ENCODE results near the gene TCN1. TPM values are rescaled to one million over a fixed set of nuclear protein-coding genes. Genes with fewer than 3 reads are reported as not detected.
"Not testable (repeated sequence)": the region's sequence is repeated elsewhere in the genome, so short reads cannot be mapped to it uniquely, and the experiment has no call there.

TCN1 gene
- total RNA-seq, 6 donors from 2014 or later = 1.1 TPM; not detected in 5

DNA sequence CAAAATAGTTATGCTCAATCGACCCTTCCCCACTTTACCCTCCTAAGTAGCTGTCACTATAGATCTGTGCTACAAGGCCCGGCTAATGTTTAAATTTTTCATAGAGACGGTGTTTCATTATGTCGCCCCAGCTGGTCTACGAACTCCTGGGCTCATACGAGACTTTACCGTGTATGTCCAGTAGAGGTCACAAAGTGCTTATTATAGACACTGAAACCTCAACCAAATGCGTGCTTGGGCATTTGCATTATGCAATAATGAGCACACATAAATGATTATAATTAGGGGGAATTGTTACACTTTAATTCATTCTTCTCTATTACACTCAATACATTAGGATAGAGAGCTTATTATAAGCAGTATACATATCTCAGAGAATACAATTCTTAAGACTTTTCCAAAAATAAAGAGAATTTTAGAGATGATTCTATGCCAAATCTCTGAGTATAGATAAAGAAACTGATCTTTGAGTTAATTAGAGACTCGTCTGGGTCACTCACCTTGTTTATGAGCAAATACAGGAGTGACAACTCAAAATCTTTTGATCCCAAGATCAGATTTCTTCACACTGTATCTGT, 43.2 kb downstream of the TCN1 start:
- Histone ChIP-seq H3K27ac (no peak overlapping the region), H3K36me3 (no peaks in the 10 kb centered on the region), H3K9me3 (no peaks in the 10 kb centered on the region), H3K4me3 (no peak overlapping the region), H3K27me3 (no peaks in the 10 kb centered on the region), H3K4me1 (peaks cover 0 to 6% (median 0%) of the 10 kb centered on the region in 4 donors)
- ATAC-seq (ENCODE audit: low FRiP score in 2 of 2) = peak; percentile 77 to 79
- WGBS, 2 donors = 4 to 6% methylated on average over 9 of the region's 9 CpGs
- peak in 1 of 2 donors; percentile 41 for DNase-seq
- TF ChIP-seq EP300 (IDR thresholded peaks at IDR 0.05) (no peak), POLR2A (IDR thresholded peaks at IDR 0.05) (no peak), POLR2AphosphoS5 (IDR thresholded peaks at IDR 0.05) (no peak)
- TF ChIP-seq, protein P1, sequence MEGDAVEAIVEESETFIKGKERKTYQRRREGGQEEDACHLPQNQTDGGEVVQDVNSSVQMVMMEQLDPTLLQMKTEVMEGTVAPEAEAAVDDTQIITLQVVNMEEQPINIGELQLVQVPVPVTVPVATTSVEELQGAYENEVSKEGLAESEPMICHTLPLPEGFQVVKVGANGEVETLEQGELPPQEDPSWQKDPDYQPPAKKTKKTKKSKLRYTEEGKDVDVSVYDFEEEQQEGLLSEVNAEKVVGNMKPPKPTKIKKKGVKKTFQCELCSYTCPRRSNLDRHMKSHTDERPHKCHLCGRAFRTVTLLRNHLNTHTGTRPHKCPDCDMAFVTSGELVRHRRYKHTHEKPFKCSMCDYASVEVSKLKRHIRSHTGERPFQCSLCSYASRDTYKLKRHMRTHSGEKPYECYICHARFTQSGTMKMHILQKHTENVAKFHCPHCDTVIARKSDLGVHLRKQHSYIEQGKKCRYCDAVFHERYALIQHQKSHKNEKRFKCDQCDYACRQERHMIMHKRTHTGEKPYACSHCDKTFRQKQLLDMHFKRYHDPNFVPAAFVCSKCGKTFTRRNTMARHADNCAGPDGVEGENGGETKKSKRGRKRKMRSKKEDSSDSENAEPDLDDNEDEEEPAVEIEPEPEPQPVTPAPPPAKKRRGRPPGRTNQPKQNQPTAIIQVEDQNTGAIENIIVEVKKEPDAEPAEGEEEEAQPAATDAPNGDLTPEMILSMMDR (IDR thresholded peaks at IDR 0.05) = peak; percentile 20 to 69 (median 52)

- DNase-seq (no peak), ATAC-seq (ENCODE audit: low FRiP score in 2 of 2) (no peak)
- no peaks in the 10 kb centered on the region for H3K27me3 ChIP-seq
- H3K9me3 ChIP-seq = no peaks in the 10 kb centered on the region
- H3K27ac ChIP-seq = no peak overlapping the region
- peaks cover 0 to 6% (median 0%) of the 10 kb centered on the region in 4 donors for H3K4me1 ChIP-seq
- WGBS, 2 donors = 58 to 69% methylated on average over 4 of the region's 4 CpGs
- TF ChIP-seq, protein P1 (IDR thresholded peaks at IDR 0.05) = no peak
- TF ChIP-seq EP300 (IDR thresholded peaks at IDR 0.05) (no peak), POLR2AphosphoS5 (IDR thresholded peaks at IDR 0.05) (no peak), POLR2A (IDR thresholded peaks at IDR 0.05) (no peak)
- no peak overlapping the region for H3K4me3 ChIP-seq
- no peaks in the 10 kb centered on the region for H3K36me3 ChIP-seq
Measured at GRCh38 chr11:59818572-59818971, 47.7 kb downstream of the TCN1 start.

GRCh38 chr11:59816434-59816833, 49.9 kb downstream of the TCN1 start:
- WGBS, 2 donors = 80 to 83% methylated on average over 1 of the region's 1 CpG
- ATAC-seq (ENCODE audit: low FRiP score in 2 of 2) = not testable (repeated sequence)

DNA sequence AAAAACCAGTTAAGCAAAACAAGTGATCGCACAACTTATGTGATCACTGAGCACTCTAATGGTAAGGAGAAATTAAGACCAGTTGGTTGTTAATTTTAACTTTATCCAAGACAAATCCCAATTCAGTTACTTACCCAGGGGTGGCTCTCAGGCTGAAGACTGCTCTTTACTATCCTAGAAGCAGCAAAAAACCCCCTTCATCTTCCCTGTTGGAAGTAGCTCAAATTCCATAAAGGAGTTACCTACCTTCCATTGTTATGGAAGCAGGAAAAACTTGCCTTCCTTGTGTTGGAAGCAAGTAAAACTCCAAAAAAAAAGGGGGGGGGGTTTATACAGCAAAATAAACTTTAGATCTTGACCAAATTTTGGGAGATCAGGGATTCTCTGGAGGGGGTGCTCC, 50.5 kb downstream of the TCN1 start:
- WGBS, 2 donors = 100% methylated on average over 1 of the region's 1 CpG
- no peaks in the 10 kb centered on the region for H3K36me3 ChIP-seq
- TF ChIP-seq EP300 (IDR thresholded peaks at IDR 0.05) (no peak), POLR2AphosphoS5 (IDR thresholded peaks at IDR 0.05) (no peak), POLR2A (IDR thresholded peaks at IDR 0.05) (no peak)
- TF ChIP-seq, protein P1 (IDR thresholded peaks at IDR 0.05) = no peak
- ATAC-seq (ENCODE audit: low FRiP score in 2 of 2) (no peak), DNase-seq (no peak)
- no peaks in the 10 kb centered on the region for H3K9me3 ChIP-seq
- H3K27ac ChIP-seq = no peak overlapping the region
- H3K27me3 ChIP-seq = no peaks in the 10 kb centered on the region
- H3K4me3 ChIP-seq = no peak overlapping the region
- peaks cover 0 to 6% (median 5%) of the 10 kb centered on the region in 4 donors for H3K4me1 ChIP-seq

More at GRCh38 chr11:59816434-59816833, 49.9 kb downstream of the TCN1 start:
- H3K27ac ChIP-seq, DNase-seq, H3K4me3 ChIP-seq, H3K36me3 ChIP-seq, H3K27me3 ChIP-seq, H3K9me3 ChIP-seq, H3K4me1 ChIP-seq: not testable (repeated sequence)

- no peak for TF ChIP-seq EP300 (IDR thresholded peaks at IDR 0.05)
- no peak for TF ChIP-seq POLR2AphosphoS5 (IDR thresholded peaks at IDR 0.05)
- no peak for TF ChIP-seq POLR2A (IDR thresholded peaks at IDR 0.05)
- TF ChIP-seq, protein P1 (IDR thresholded peaks at IDR 0.05) = no peak
- Histone ChIP-seq H3K4me1 (peaks cover 7 to 16% (median 13%) of the 10 kb centered on the region in 4 donors), H3K27ac (no peak overlapping the region), H3K4me3 (peak overlapping the region in 1 of 4 donors; percentile 0), H3K9me3 (no peaks in the 10 kb centered on the region), H3K36me3 (peaks cover 0 to under 1% (median 0%) of the 10 kb centered on the region in 4 donors), H3K27me3 (no peaks in the 10 kb centered on the region)
- DNase-seq (no peak), ATAC-seq (ENCODE audit: low FRiP score in 2 of 2) (no peak)
- 31 to 35% methylated on average over 1 of the region's 1 CpG for WGBS, 2 donors
Measured at GRCh38 chr11:59814021-59814420, 52.3 kb downstream of the TCN1 start.

Data from upper lobe of left lung (tissue), 6 donors.